ENCODE measurements around the gene STUB1.

Gene STUB1

GRCh38 chr16:714558-715476 lies 34.6 kb downstream of the STUB1 start, which contains the start of gene METRN:
Gene METRN (plus strand): TSS chr16:715118. CDS start chr16:715290, 172 bp downstream.
- DNase-seq: peak; percentile 94

GRCh38 chr16:715477-716199 lies 35.4 kb downstream of the STUB1 start:
- no peak for DNase-seq

- DNase-seq: peak; percentile 68
Observed at GRCh38 chr16:716200-716568, 36.0 kb downstream of the STUB1 start.

- DNase-seq: no peak
Observed at GRCh38 chr16:716768-717325, 36.6 kb downstream of the STUB1 start.

GRCh38 chr16:717450-718245 lies 37.4 kb downstream of the STUB1 start:
- no peak for DNase-seq

- no peak for DNase-seq
Observed at GRCh38 chr16:718389-718788, 38.2 kb downstream of the STUB1 start.

- no peak for DNase-seq
Observed at GRCh38 chr16:718922-719321, 38.7 kb downstream of the STUB1 start.

GRCh38 chr16:719815-720446 lies 39.7 kb downstream of the STUB1 start:
- DNase-seq: no peak

GRCh38 chr16:720447-720989 lies 40.3 kb downstream of the STUB1 start:
- peak; percentile 81 for DNase-seq

- peak; percentile 82 for DNase-seq
Observed at GRCh38 chr16:720990-721764, 41.0 kb downstream of the STUB1 start, which contains the start of gene ANTKMT. Gene ANTKMT (plus strand): TSS chr16:721146. CDS start chr16:721275, 129 bp downstream.

- DNase-seq: no peak
Observed at GRCh38 chr16:721765-722540, 41.7 kb downstream of the STUB1 start.

- DNase-seq: no peak
Observed at GRCh38 chr16:722835-723633, 42.8 kb downstream of the STUB1 start.

- no peak for DNase-seq
Observed at GRCh38 chr16:723695-724094, 43.5 kb downstream of the STUB1 start.

- DNase-seq: no peak
Observed at GRCh38 chr16:724188-725040, 44.2 kb downstream of the STUB1 start.

GRCh38 chr16:725041-725376 lies 44.8 kb downstream of the STUB1 start:
- DNase-seq: no peak

GRCh38 chr16:725463-726187 lies 45.4 kb downstream of the STUB1 start:
- DNase-seq: no peak

GRCh38 chr16:726188-726437 lies 45.9 kb downstream of the STUB1 start:
- no peak for DNase-seq
